ENCODE results near the gene ZDHHC24. TPM values are rescaled to one million over a fixed set of nuclear protein-coding genes. Genes with fewer than 3 reads are reported as not detected.
"Not testable (repeated sequence)": the region's sequence is repeated elsewhere in the genome, so short reads cannot be mapped to it uniquely, and the experiment has no call there.

The ZDHHC24 gene
- total RNA-seq, 6 experiments from 2014 or later: 3.6 to 15.5 (median 5.8) TPM

DNA sequence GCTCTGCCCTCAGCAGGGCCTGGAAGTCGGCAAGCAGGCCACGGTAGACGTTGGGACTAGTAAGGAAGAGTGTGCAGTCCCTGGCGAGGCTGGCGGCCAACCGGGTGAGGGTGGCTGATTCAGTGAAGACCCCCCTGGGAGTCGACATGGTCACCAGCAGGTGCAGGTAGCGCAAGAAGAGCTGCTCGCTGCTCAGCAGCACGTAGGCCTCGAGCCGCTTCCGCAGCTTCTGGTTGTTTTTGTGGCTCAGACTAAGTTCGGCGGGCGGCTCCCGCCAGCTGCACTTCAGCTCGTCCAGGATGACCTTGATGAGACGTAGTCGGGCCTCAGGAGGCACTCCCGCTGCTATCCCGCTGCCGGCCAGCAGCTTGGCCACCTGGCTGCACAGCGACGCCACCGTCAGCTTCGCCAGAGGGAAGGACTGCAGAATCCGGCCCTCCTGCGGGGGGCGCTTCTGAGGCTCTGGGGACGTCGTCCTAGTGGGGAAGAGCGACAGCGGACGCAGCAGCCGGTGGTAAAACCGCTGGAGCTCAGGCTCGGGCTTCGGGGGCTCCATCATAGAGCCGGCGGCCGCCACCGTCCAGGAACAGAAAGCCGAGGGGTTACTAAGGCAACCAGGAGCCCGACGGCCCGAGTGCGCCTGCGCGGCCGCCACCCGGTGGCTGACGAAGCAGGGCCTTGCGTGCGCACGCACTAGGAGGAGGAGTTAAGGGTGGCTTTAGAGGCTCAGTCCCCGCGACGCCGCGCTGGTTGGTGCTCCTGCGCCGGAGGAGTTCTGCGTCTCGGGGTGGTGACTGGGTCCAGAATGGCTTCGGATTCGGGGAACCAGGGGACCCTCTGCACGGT is 46.8 kb upstream of the ZDHHC24 start, which contains the start of the genes CCDC87 and CCS:
CCDC87 (minus strand) TSS at position 607 of the 846 bp plus-strand sequence; CDS start at position 559, 48 bp downstream.
CCS (plus strand) TSS at position 729 of the 846 bp plus-strand sequence; CDS start at position 806, 77 bp downstream.
- WGBS (ENCODE audit: insufficient coverage, low coverage, low lambda C conversion rate, missing lambda C conversion rate): 0% methylated on average over 21 of the region's 68 CpGs
- TF ChIP-seq POLR2A (IDR thresholded peaks at IDR 0.05): peak; percentile 89
- TF ChIP-seq, protein P1, sequence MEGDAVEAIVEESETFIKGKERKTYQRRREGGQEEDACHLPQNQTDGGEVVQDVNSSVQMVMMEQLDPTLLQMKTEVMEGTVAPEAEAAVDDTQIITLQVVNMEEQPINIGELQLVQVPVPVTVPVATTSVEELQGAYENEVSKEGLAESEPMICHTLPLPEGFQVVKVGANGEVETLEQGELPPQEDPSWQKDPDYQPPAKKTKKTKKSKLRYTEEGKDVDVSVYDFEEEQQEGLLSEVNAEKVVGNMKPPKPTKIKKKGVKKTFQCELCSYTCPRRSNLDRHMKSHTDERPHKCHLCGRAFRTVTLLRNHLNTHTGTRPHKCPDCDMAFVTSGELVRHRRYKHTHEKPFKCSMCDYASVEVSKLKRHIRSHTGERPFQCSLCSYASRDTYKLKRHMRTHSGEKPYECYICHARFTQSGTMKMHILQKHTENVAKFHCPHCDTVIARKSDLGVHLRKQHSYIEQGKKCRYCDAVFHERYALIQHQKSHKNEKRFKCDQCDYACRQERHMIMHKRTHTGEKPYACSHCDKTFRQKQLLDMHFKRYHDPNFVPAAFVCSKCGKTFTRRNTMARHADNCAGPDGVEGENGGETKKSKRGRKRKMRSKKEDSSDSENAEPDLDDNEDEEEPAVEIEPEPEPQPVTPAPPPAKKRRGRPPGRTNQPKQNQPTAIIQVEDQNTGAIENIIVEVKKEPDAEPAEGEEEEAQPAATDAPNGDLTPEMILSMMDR (IDR thresholded peaks at IDR 0.05): peak; percentile 52 to 73 (median 58)
- Histone ChIP-seq H3K4me1 (peaks cover 0 to 43% (median 2%) of the 10 kb centered on the region in 4 donors), H3K27ac (peak within 1 kb of the TSS; percentile 66 to 90 (median 86)), H3K27me3 (no peaks in the 10 kb centered on the region), H3K4me3 (peak within 1 kb of the TSS; percentile 61 to 84 (median 71)), H3K36me3 (no peaks in the 10 kb centered on the region), H3K9me3 (no peaks in the 10 kb centered on the region)
- intact Hi-C loops (cut with DNase I): loop anchor here in 1 of 2 donors (5.0 kb wide), 1 partner anchor 85 kb away; the partner anchor contains the start of gene RBM4B
- DNase-seq: peak; percentile 99
- ATAC-seq: peak; percentile 92 to 95 (median 94)

DNA sequence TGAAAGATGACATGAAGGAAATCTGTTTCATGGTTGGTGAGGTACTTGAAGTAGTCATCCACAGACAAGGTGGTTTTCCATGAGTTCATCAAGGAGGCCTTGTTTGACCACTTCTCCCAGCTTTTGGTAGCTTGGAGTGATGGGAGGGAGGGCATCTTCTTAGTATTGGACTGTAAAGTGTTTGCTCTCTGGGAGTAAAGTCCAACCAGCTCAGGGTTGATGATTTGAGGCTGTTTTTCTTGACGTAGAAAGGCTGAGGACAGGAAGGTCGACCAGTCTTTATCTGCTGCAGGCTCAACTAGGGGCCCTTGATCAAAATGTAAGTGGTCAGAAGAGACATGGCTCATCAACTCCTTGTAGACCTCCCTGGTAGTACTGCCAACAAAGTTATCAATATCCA is 45.3 kb upstream of the ZDHHC24 start:
- ATAC-seq: peak in 2 of 4 donors; percentile 26 to 34
- H3K4me1 ChIP-seq: peaks cover 0 to 43% (median 2%) of the 10 kb centered on the region in 4 donors

DNA sequence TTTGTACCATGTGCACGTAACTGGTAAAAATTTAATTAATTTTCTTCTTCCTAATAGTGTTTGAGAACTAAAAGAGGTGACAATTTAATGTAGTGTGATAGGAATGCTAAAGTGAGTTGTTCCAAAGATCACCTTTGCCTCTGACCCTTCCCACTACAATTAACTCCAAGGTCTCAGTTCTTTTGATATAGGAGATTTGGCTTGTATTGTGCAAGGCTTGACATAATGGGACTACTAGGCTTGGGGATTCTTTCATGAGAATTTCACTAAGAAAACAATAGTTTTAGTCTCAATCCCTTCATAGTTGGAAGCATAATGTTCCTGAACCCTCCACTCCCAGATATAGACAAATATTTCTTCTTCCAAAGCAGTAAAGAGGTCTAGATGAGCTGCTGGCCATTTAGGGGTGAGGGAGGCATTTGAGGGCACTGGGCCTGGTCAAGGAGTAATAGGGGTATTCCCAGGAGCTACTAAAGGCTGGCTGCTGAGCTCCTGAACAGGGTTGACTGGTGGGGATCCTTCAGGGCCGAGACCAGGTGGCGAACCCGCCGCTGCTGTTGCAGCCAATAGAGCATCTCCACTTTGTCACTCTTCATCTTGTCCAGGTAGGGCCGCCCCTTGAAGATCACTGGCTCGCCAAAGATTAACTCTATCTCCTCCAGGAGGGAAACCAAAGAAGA is 44.3 kb upstream of the ZDHHC24 start:
- Histone ChIP-seq H3K4me3 (no peak overlapping the region), H3K27me3 (no peaks in the 10 kb centered on the region), H3K9me3 (no peaks in the 10 kb centered on the region), H3K4me1 (peaks cover 0 to 35% (median 2%) of the 10 kb centered on the region in 4 donors), H3K36me3 (no peaks in the 10 kb centered on the region), H3K27ac (no peak overlapping the region)
- TF ChIP-seq POLR2A (IDR thresholded peaks at IDR 0.05): no peak
- TF ChIP-seq, protein P1 (IDR thresholded peaks at IDR 0.05): no peak
- no peak for ATAC-seq
- no peak for DNase-seq
- WGBS (ENCODE audit: insufficient coverage, low coverage, low lambda C conversion rate, missing lambda C conversion rate): 100% methylated on average over 1 of the region's 7 CpGs
- intact Hi-C loops (cut with DNase I): loop anchor here in 1 of 2 donors (5.0 kb wide), 1 partner anchor 87 kb away; the partner anchor contains the start of gene RBM4B

More for the DNA sequence above, 45.3 kb upstream of the ZDHHC24 start:
- Histone ChIP-seq H3K27me3 (no peaks in the 10 kb centered on the region), H3K9me3 (no peaks in the 10 kb centered on the region), H3K36me3 (no peaks in the 10 kb centered on the region), H3K27ac (peak overlapping the region in 2 of 3 donors; percentile 36 to 47), H3K4me3 (no peak overlapping the region)
- TF ChIP-seq POLR2A (IDR thresholded peaks at IDR 0.05): no peak
- TF ChIP-seq, protein P1 (IDR thresholded peaks at IDR 0.05): no peak
- intact Hi-C loops (cut with DNase I): loop anchor here in 1 of 2 donors (5.0 kb wide), 1 partner anchor 86 kb away; the partner anchor contains the start of gene RBM4B
- 22% methylated on average over 2 of the region's 2 CpGs for WGBS (ENCODE audit: insufficient coverage, low coverage, low lambda C conversion rate, missing lambda C conversion rate)
- no peak for DNase-seq

DNA sequence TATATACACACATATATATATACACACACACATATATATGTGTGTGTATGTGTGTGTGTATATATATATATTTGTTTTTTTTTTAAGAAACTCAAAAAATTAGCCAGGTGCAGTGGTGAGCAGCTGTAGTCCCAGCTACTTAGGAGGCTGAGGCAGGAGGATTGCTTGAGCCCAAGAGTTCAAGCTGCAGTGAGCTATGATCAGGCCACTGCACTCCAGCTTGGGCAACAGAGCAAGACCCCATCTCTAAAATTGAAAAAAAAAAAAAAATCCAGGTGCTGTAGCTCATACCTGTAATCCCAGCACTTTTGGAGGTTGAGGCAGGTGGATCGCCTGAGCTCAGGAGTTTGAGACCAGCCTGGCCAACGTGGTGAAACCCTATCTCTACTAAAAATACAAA is 43.5 kb upstream of the ZDHHC24 start:
- H3K4me1 ChIP-seq: peaks cover 0 to 26% (median 2%) of the 10 kb centered on the region in 4 donors
- ATAC-seq; H3K4me3 ChIP-seq; DNase-seq; H3K27ac ChIP-seq; H3K27me3 ChIP-seq; intact Hi-C loops (cut with DNase I); H3K36me3 ChIP-seq; H3K9me3 ChIP-seq: not testable (repeated sequence)
- 0% methylated on average over 1 of the region's 2 CpGs for WGBS (ENCODE audit: insufficient coverage, low coverage, low lambda C conversion rate, missing lambda C conversion rate)

Data from right lobe of liver (tissue), 6 donors.